Prostate gland (tissue), 2 donors: ENCODE results near the gene OIP5. TPM values are rescaled to one million over a fixed set of nuclear protein-coding genes. Genes with fewer than 3 reads are reported as not detected.

Experiments used
- DNase-seq: peaks from one replicate; pipeline ENCODE4 v3.0.0-alpha.2; 2019; ENCODE audit warnings: low spot score
- H3K27ac ChIP-seq, 2 donors: fragments of 200-600 bp; sonication (generic); 2 replicates each; pipeline ENCODE4 v1.5.1; 2017 to 2019
- H3K27me3 ChIP-seq: fragments of 200-600 bp; sonication (generic); replicated peaks from 2 replicates; pipeline ENCODE4 v1.5.1; 2019; ENCODE audit not compliant: insufficient read depth
- H3K36me3 ChIP-seq, 2 donors: fragments of 200-600 bp; sonication (generic); 1 replicate in 1 of 2; 2 replicates in 1 of 2; pipeline versions ENCODE4 v1.5.1 to v1.8.1; 2017 to 2019
- H3K4me1 ChIP-seq: fragments of 200-600 bp; sonication (generic); replicated peaks from 2 replicates; pipeline ENCODE4 v1.5.1; 2019
- H3K4me3 ChIP-seq, 2 donors: fragments of 200-600 bp; sonication (generic); 2 replicates each; pipeline ENCODE4 v1.5.1; 2017 to 2019
- H3K9me3 ChIP-seq: fragments of 200-600 bp; sonication (generic); 2 replicates; pipeline ENCODE4 v1.5.1; 2017
- POLR2A ChIP-seq: fragments of 450-650 bp; IDR thresholded peaks from one replicate; pipeline ENCODE4 v1.6.1; 2016; ENCODE audit warnings: antibody characterized with exemption, mild to moderate bottlenecking
- POLR2AphosphoS5 ChIP-seq: sonication (generic); formaldehyde crosslinking; IDR thresholded peaks from one replicate; pipeline ENCODE4 v1.6.1; 2017; ENCODE audit warnings: antibody characterized with exemption
- WGBS: methylation state at CpG from one replicate; pipeline ENCODE4 v1.1.5; 2018; 5-methylcytosine and 5-hydroxymethylcytosine counted together
- intact Hi-C: fragments of 100-400 bp; cut with DNase I; formaldehyde crosslinking; loops from one replicate; pipeline ENCODE4 v1.14.2; 2022
- total RNA-seq, 2 donors: library from RNA; depleted of rRNA; stranded (reverse); fragments of >200 nt; gene quantifications; one replicate each; pipeline ENCODE4 v1.1.0, GENCODE V29; 2016
- TF ChIP-seq, protein P1 (sequence below), 4 experiments: fragments of 200-600 bp in 2 of 4; fragments of 450-650 bp in 2 of 4; sonication (generic) in 2 of 4; IDR thresholded peaks; 1 replicate in 3 of 4; 2 replicates in 1 of 4; pipeline ENCODE4 v1.5.1; 2016 to 2019; ENCODE audit warnings: antibody characterized with exemption in 4 of 4, mild to moderate bottlenecking in 2 of 4, moderate library complexity in 2 of 4

OIP5 gene
- total RNA-seq, 2 donors from 2014 or later: 1.1 to 4.6 TPM

DNA sequence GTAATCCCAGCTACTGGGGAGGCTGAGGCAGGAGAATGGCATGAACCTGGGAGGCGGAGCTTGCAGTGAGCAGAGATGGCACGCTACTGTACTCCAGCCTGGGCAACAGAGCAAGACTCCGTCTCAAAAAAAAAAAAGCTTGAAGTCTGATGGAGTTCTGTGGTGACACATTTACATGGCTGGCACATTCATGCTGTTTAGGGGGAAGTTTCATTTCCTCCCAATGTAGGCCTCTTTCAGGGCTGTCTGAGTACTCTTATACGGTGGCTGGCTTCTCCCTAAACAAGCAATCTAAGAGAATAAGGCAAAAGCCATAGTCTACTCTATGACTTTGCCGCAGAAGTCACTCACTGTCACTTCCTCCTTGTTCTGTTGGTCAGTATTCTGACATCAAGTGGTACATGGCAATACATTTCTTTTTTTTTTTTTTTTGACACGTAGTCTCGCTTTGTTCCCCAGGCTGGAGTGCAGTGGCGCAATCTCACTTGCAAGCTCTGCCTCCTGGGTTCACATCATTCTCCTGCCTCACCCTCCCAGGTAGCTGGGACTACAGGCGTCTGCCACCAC, 41.2 kb downstream of the OIP5 start:
- 94% methylated on average over 9 of the region's 9 CpGs for WGBS
- TF ChIP-seq POLR2AphosphoS5 (no peak), POLR2A (no peak)
- TF ChIP-seq, protein P1, sequence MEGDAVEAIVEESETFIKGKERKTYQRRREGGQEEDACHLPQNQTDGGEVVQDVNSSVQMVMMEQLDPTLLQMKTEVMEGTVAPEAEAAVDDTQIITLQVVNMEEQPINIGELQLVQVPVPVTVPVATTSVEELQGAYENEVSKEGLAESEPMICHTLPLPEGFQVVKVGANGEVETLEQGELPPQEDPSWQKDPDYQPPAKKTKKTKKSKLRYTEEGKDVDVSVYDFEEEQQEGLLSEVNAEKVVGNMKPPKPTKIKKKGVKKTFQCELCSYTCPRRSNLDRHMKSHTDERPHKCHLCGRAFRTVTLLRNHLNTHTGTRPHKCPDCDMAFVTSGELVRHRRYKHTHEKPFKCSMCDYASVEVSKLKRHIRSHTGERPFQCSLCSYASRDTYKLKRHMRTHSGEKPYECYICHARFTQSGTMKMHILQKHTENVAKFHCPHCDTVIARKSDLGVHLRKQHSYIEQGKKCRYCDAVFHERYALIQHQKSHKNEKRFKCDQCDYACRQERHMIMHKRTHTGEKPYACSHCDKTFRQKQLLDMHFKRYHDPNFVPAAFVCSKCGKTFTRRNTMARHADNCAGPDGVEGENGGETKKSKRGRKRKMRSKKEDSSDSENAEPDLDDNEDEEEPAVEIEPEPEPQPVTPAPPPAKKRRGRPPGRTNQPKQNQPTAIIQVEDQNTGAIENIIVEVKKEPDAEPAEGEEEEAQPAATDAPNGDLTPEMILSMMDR (IDR thresholded peaks at IDR 0.05): no peak
- H3K27ac ChIP-seq: no peak overlapping the region
- H3K9me3 ChIP-seq: no peaks in the 10 kb centered on the region
- no peaks in the 10 kb centered on the region for H3K4me1 ChIP-seq
- peaks cover 0 to 5% of the 10 kb centered on the region in 2 donors for H3K36me3 ChIP-seq
- intact Hi-C loops: no loop called here
- DNase-seq: no peak
- no peaks in the 10 kb centered on the region for H3K27me3 ChIP-seq
- no peak overlapping the region for H3K4me3 ChIP-seq

DNA sequence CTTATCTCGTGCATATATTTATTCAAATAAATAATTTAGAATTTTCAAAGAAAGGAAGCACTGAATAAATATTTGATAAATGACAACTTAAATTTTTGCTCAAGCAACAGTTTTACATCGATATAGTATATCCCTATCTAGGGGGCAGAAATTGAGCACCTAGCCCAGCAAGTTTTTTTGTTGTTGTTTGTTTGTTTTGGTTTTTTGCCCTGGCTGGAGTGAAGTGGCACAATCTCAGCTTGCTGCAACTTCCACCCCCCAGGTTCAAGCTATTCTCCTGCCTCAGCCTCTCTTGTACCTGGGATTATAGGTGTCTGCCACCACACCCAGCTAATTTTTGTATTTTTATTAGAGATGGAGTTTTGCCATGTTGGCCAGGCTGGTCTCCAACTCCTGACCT, 42.4 kb downstream of the OIP5 start:
- Histone ChIP-seq H3K4me1 (peaks cover 4% of the 10 kb centered on the region), H3K4me3 (no peak overlapping the region), H3K27me3 (no peaks in the 10 kb centered on the region), H3K27ac (no peak overlapping the region), H3K36me3 (peaks cover 0 to 5% of the 10 kb centered on the region in 2 donors), H3K9me3 (no peaks in the 10 kb centered on the region)
- WGBS: 75% methylated on average over 2 of the region's 2 CpGs
- no peak for DNase-seq
- TF ChIP-seq, protein P1 (IDR thresholded peaks at IDR 0.05): no peak
- TF ChIP-seq POLR2AphosphoS5: no peak
- no peak for TF ChIP-seq POLR2A
- intact Hi-C loops: no loop called here

DNA sequence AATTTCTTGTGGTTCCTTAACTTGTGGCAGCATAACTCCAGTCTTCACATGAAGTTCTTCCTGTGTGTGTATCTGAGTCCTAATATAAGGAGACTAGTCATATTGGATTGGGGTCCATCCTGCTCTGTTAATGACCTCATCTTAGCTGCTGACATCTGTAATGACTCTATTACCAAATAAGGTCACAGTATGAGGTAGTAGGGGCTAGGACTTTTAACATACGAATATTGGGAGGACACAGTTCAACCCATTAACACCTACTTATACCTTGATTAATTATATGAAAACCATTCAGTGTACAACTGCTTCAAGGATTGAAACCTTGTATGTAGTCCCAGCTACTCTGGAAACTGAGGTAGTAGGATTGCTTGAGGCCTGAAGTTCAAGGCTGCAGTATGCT, 43.9 kb downstream of the OIP5 start:
- H3K36me3 ChIP-seq: peaks cover 0 to 5% of the 10 kb centered on the region in 2 donors
- no peaks in the 10 kb centered on the region for H3K9me3 ChIP-seq
- no peak overlapping the region for H3K4me3 ChIP-seq
- 86% methylated on average over 1 of the region's 1 CpG for WGBS
- H3K4me1 ChIP-seq: peaks cover 4% of the 10 kb centered on the region
- no peak overlapping the region for H3K27ac ChIP-seq
- no peak for DNase-seq
- TF ChIP-seq, protein P1 (IDR thresholded peaks at IDR 0.05): no peak
- TF ChIP-seq POLR2AphosphoS5: no peak
- no peak for TF ChIP-seq POLR2A
- no peaks in the 10 kb centered on the region for H3K27me3 ChIP-seq
- intact Hi-C loops: no loop called here

DNA sequence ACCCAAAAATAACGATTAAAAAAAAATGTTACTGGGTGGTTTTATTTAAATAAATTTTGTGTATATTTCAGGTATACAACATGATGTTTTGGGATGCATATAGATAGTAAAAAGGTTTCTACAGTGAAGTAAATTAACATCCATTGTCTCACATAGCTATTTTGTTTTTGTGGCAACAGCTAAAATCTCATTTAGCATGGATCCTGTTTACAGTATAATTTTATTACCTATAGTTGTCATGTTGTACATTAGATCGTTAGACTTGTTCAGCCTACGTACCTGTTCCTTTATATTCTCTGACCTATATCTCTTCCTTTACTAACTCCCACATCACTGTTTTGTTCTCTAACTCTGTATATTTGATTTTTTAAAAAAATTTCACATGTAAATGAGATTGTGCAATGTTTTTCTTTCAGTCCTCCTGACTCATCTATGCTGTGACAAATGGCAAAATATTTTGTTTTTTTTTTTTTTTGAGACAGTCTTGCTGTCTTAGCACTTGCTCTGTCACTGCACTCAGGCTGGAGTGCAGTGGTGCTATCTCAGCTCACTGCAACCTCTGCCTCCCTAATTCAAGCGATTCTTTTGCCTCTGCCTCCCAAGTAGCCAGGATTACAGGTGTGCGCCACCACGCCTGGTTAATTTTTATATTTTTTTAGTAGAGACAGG, 45.6 kb downstream of the OIP5 start:
- H3K27me3 ChIP-seq: no peaks in the 10 kb centered on the region
- DNase-seq: no peak
- H3K4me3 ChIP-seq: no peak overlapping the region
- intact Hi-C loops: no loop called here
- H3K9me3 ChIP-seq: no peaks in the 10 kb centered on the region
- no peak overlapping the region for H3K27ac ChIP-seq
- TF ChIP-seq, protein P1 (IDR thresholded peaks at IDR 0.05): no peak
- no peak for TF ChIP-seq POLR2AphosphoS5
- H3K4me1 ChIP-seq: peaks cover 4% of the 10 kb centered on the region
- peaks cover 0 to 5% of the 10 kb centered on the region in 2 donors for H3K36me3 ChIP-seq
- 97% methylated on average over 6 of the region's 6 CpGs for WGBS

DNA sequence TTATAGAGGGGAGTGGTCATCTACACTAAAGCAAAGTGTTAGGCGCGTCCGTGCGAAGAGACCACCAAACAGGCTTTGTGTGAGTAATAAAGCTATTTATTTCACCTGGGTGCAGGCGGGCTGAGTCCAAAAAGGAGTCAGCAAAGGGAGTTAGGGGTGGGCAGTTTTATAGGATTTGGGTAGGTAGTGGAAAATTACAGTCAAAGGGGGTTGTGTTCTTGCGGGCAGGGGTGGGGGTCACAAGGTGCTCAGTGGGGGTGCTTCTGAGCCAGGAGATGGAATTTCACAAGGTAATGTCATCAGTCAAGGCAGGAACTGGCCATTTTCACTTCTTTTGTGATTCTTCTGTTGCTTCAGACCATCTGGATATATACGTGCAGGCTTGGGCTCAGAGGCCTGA, 47.1 kb downstream of the OIP5 start:
- 31% methylated on average over 7 of the region's 7 CpGs for WGBS
- H3K36me3 ChIP-seq: peaks cover 0 to 5% of the 10 kb centered on the region in 2 donors
- no peaks in the 10 kb centered on the region for H3K27me3 ChIP-seq
- H3K4me3 ChIP-seq: peak overlapping the region; percentile 75 to 76
- H3K27ac ChIP-seq: peak overlapping the region; percentile 82 to 89
- no peaks in the 10 kb centered on the region for H3K9me3 ChIP-seq
- TF ChIP-seq, protein P1 (IDR thresholded peaks at IDR 0.05): no peak
- no peak for TF ChIP-seq POLR2AphosphoS5
- no peak for TF ChIP-seq POLR2A
- no peak for DNase-seq
- intact Hi-C loops: no loop called here
- peaks cover 4% of the 10 kb centered on the region for H3K4me1 ChIP-seq
